Measurements from ENCODE around the gene VSIG10. TPM values are rescaled to one million over a fixed set of nuclear protein-coding genes. Genes with fewer than 3 reads are reported as not detected.

VSIG10 gene
- total and polyA plus RNA-seq, 2 of the 4 experiments (the other 2 are of a cell fraction) = 5.9 to 10.0 TPM

- intact Hi-C loops (cut with micrococcal nuclease) = no loop called here
- no peaks in the 10 kb centered on the region for H3K27me3 ChIP-seq (ENCODE audit: control insufficient read depth, insufficient read depth, low read length)
- no peak overlapping the region for H3K4me3 ChIP-seq (ENCODE audit: insufficient read depth, low read depth, low read length)
- DNase-seq (peak; percentile 95), ATAC-seq (ENCODE audit: low read depth) (peak; percentile 85)
- TF ChIP-seq CEBPB (IDR thresholded peaks at IDR 0.05; ENCODE audit: low read depth, low read length) (peak; percentile 91), FOS (IDR thresholded peaks at IDR 0.05; ENCODE audit: low read depth, low read length) (peak; percentile 95), BHLHE40 (IDR thresholded peaks at IDR 0.05; ENCODE audit: low read depth, low read length) (peak; percentile 71), MXI1 (IDR thresholded peaks at IDR 0.05; ENCODE audit: borderline replicate concordance, low read depth, low read length) (0 out of 2 replicates have a peak, but pooled peaks have one; percentile 50), ELK1 (IDR thresholded peaks at IDR 0.05; ENCODE audit: borderline replicate concordance, low read depth, low read length) (no peak), USF2 (IDR thresholded peaks at IDR 0.05; ENCODE audit: low read depth, low read length) (no peak), NFE2L2 (IDR thresholded peaks at IDR 0.05; ENCODE audit: low read depth, low read length) (peak; percentile 44; the same call in 1 of the 2 replicates), RCOR1 (IDR thresholded peaks at IDR 0.05; ENCODE audit: insufficient replicate concordance, low read length) (peak; percentile 90)
- peak overlapping the region; percentile 76 for H2AK5ac ChIP-seq (ENCODE audit: low read depth, low read length)
- no peaks in the 10 kb centered on the region for H3K9me3 ChIP-seq (ENCODE audit: control insufficient read depth, insufficient read depth, low read length)
- peak overlapping the region; percentile 13 for H3K4me2 ChIP-seq (ENCODE audit: low read depth, low read length)
- POLR2A ChIA-PET (ENCODE audit: unreplicated experiment) = interaction anchor here (0.6 kb wide), 1 partner anchor 1870 kb away, joined by 4 read pairs; no protein-coding TSS in a partner anchor
- CTCF ChIA-PET = interaction anchor here (1.2 kb wide), 1 partner anchor 18 kb away, joined by 4 read pairs; no protein-coding TSS in a partner anchor
- WGBS, 2 experiments (ENCODE audit: extremely low coverage in 2 of 2, insufficient read length in 1 of 2) = 34% methylated on average over 7 of the region's 14 CpGs; no CpG with 5 or more reads in 1 of the 2 experiments
- H2BK20ac ChIP-seq (ENCODE audit: low read depth, low read length) = peak overlapping the region; percentile 64
- peak overlapping the region in 1 of 2 experiments; percentile 19; a peak in 2 of 4 replicates for H4K8ac ChIP-seq (ENCODE audit: low read depth in 2 of 2, low read length in 2 of 2)
- 0 out of 2 replicates have a peak overlapping the region, but pooled peaks have one; percentile 5 for H3K9ac ChIP-seq (ENCODE audit: low read depth, low read length)
- H3K9me1 ChIP-seq (ENCODE audit: insufficient read depth, low read length) = peaks cover 19% of the 10 kb centered on the region
- H2BK15ac ChIP-seq (ENCODE audit: low read depth, low read length) = peak overlapping the region; percentile 3; the same call in 1 of the 3 replicates
- H4K5ac ChIP-seq (ENCODE audit: low read depth, low read length) = peak overlapping the region; percentile 64; the same call in 1 of the 2 replicates
- H3K23ac ChIP-seq (ENCODE audit: low read depth, low read length) = peak overlapping the region; percentile 54
- H2BK5ac ChIP-seq (ENCODE audit: low read depth, low read length, poor library complexity, severe bottlenecking) = peak overlapping the region; percentile 63
- dilution Hi-C loops (cut with HindIII; ENCODE audit: low sequenced_read_pairs, unreplicated experiment) = no loop called here
- peak overlapping the region; percentile 69 for H2AK9ac ChIP-seq (replicated peaks; ENCODE audit: low read depth, low read length, poor library complexity)
- H3K18ac ChIP-seq (ENCODE audit: low read depth, low read length) = peak overlapping the region; percentile 58
- H3K27ac ChIP-seq (ENCODE audit: insufficient read depth, low read length) = peak overlapping the region; percentile 62
- peak overlapping the region; percentile 19; the same call in 1 of the 2 replicates for H3K56ac ChIP-seq (ENCODE audit: extremely low read depth, insufficient read depth, low read length)
- H3K14ac ChIP-seq (replicated peaks; ENCODE audit: low read depth, low read length) = peak overlapping the region; percentile 71
- H2BK120ac ChIP-seq (ENCODE audit: low read depth, low read length) = peak overlapping the region; percentile 69
- in situ Hi-C loops (cut with MboI; ENCODE audit: low sequenced_read_pairs) = no loop called here
- no TSS peak for BruUV-seq (replicated peaks)
- H3K4me1 ChIP-seq (ENCODE audit: control insufficient read depth, insufficient read depth, low read length) = peaks cover 16% of the 10 kb centered on the region
- H4K91ac ChIP-seq (ENCODE audit: insufficient read depth, low read depth, low read length) = peak overlapping the region; percentile 53
- peaks cover 15% of the 10 kb centered on the region for H3K36me3 ChIP-seq (ENCODE audit: control insufficient read depth, insufficient read depth, low read length)
- H4K20me1 ChIP-seq (ENCODE audit: insufficient read depth, low read length) = peaks cover 30% of the 10 kb centered on the region
- peaks cover 21 to 59% of the 10 kb centered on the region in 2 experiments for H3K79me1 ChIP-seq (ENCODE audit: low read depth in 1 of 2, low read length in 2 of 2)
- peak overlapping the region; percentile 15 for H2AFZ ChIP-seq (replicated peaks; ENCODE audit: low read length, poor library complexity)
- H3K4ac ChIP-seq (ENCODE audit: low read depth, low read length) = peak overlapping the region; percentile 69
These were observed 51.3 kb downstream of the VSIG10 start for GRCh38 chr12:118052324-118053070.

All from IMR-90 (cell line).